Fibroblast of lung (primary cell): ENCODE results near the gene CEBPE. TPM values are rescaled to one million over a fixed set of nuclear protein-coding genes. Genes with fewer than 3 reads are reported as not detected.

Experiments
- DNase-seq, 2 donors: peaks; one replicate each; pipeline versions ENCODE4 v3.0.0 to v3.0.0-alpha.2; 2010; ENCODE audit warnings: low read depth in 2 of 2
- H2AFZ ChIP-seq: 2 replicates; pipeline ENCODE4 v1.5.1; 2012; ENCODE audit warnings: low read length, control low read depth, inconsistent platforms
- H3K27ac ChIP-seq: 2 replicates; pipeline ENCODE4 v1.5.1; 2011; ENCODE audit warnings: low read length, control low read depth; ENCODE audit not compliant: insufficient read depth
- H3K27me3 ChIP-seq: 2 replicates; pipeline ENCODE4 v1.5.1; 2011; ENCODE audit warnings: mild to moderate bottlenecking, low read length; ENCODE audit not compliant: control insufficient read depth, insufficient read depth
- H3K36me3 ChIP-seq: 2 replicates; pipeline ENCODE4 v1.5.1; 2011; ENCODE audit warnings: low read length; ENCODE audit not compliant: control insufficient read depth, insufficient read depth
- H3K4me1 ChIP-seq: 2 replicates; pipeline ENCODE4 v1.5.1; 2011; ENCODE audit warnings: low read length; ENCODE audit not compliant: control insufficient read depth, insufficient read depth; ENCODE audit errors: extremely low read depth
- H3K4me2 ChIP-seq: 2 replicates; pipeline ENCODE4 v1.5.1; 2011; ENCODE audit warnings: low read length, control low read depth; ENCODE audit not compliant: insufficient read depth; ENCODE audit errors: extremely low read depth
- H3K4me3 ChIP-seq, 4 experiments: fragments of 200-600 bp in 1 of 4; sonication (generic) in 1 of 4; replicated peaks in 1 of 4; 2 replicates each; pipeline ENCODE4 v1.5.1; 2011 to 2016; ENCODE audit warnings: low read length in 4 of 4, low read depth in 3 of 4, mild to moderate bottlenecking in 3 of 4, control low read depth in 2 of 4, inconsistent platforms in 1 of 4, mixed read lengths in 1 of 4; ENCODE audit not compliant: insufficient read depth in 1 of 4; ENCODE audit errors: control extremely low read depth in 1 of 4
- H3K79me2 ChIP-seq: 2 replicates; pipeline ENCODE4 v1.5.1; 2012; ENCODE audit warnings: mild to moderate bottlenecking, low read length, inconsistent platforms; ENCODE audit not compliant: control insufficient read depth, insufficient read depth
- H3K9ac ChIP-seq: 2 replicates; pipeline ENCODE4 v1.5.1; 2011; ENCODE audit warnings: mild to moderate bottlenecking, low read length, control low read depth; ENCODE audit not compliant: insufficient read depth
- H3K9me3 ChIP-seq: 2 replicates; pipeline ENCODE4 v1.5.1; 2012; ENCODE audit warnings: low read depth, low read length; ENCODE audit not compliant: control insufficient read depth, insufficient read depth
- H4K20me1 ChIP-seq: 2 replicates; pipeline ENCODE4 v1.5.1; 2011; ENCODE audit warnings: low read length; ENCODE audit not compliant: control insufficient read depth, insufficient read depth; ENCODE audit errors: extremely low read depth
- CTCF ChIP-seq, 2 donors: IDR thresholded peaks in 1 of 2; conservative IDR thresholded peaks in 1 of 2; 1 replicate in 1 of 2; 2 replicates in 1 of 2; pipeline ENCODE4 v1.5.1; 2011 to 2012; ENCODE audit warnings: low read length in 2 of 2, control low read depth in 1 of 2, inconsistent platforms in 1 of 2, low read depth in 1 of 2, mild to moderate bottlenecking in 1 of 2
- EZH2 ChIP-seq: IDR thresholded peaks from 2 replicates; pipeline ENCODE4 v1.5.1; 2012; ENCODE audit warnings: low read length, control low read depth, mild to moderate bottlenecking; ENCODE audit errors: missing control alignments
- polyA plus RNA-seq, 2 donors: library from polyadenylated mRNA; depleted of rRNA in 1 of 2; stranded (reverse) in 1 of 2; unstranded in 1 of 2; fragments of >200 nt; gene quantifications; 2 replicates each; pipeline ENCODE4 v1.2.1, GENCODE V29; 2011 to 2012; ENCODE audit warnings: missing spikeins in 1 of 2
- total RNA-seq: library from RNA; depleted of rRNA; stranded (reverse); fragments of >200 nt; gene quantifications from 2 replicates; pipeline ENCODE4 v1.2.1, GENCODE V29; 2014

Gene CEBPE
- total and polyA plus RNA-seq, 2 donors (not counting 1 experiment from before 2014, with no cell fraction given) = not detected

DNA sequence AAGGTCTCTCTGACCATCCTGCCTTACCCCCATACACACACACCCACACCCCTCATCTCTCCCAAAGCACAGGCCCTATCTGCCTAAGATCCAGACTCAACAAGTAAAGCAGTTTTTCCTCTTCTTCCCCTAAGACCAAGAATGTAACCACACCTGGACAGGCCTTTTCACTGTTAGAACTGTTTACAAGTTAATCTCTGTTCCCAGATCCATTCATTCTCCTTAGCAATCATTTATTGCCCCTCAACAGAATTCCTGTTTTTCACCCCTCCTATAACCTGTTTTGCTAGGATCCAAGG lies 12.4 kb downstream of the CEBPE start:
- TF ChIP-seq EZH2 = no peak
- TF ChIP-seq CTCF (conservative IDR thresholded peaks at IDR 0.05 in 1 of 2, IDR thresholded peaks at IDR 0.05 in 1 of 2; ENCODE audit: low read depth in 1 of 2, low read length in 2 of 2) = no peak
- H3K4me1 ChIP-seq = no peaks in the 10 kb centered on the region
- no peaks in the 10 kb centered on the region for H3K27me3 ChIP-seq
- no peak overlapping the region for H3K27ac ChIP-seq
- no peaks in the 10 kb centered on the region for H3K79me2 ChIP-seq
- no peaks in the 10 kb centered on the region for H3K9me3 ChIP-seq
- no peak overlapping the region for H2AFZ ChIP-seq
- no peak for DNase-seq
- H3K4me3 ChIP-seq = no peak overlapping the region
- no peaks in the 10 kb centered on the region for H3K36me3 ChIP-seq
- no peaks in the 10 kb centered on the region for H4K20me1 ChIP-seq
- H3K9ac ChIP-seq = no peak overlapping the region
- H3K4me2 ChIP-seq = no peak overlapping the region

DNA sequence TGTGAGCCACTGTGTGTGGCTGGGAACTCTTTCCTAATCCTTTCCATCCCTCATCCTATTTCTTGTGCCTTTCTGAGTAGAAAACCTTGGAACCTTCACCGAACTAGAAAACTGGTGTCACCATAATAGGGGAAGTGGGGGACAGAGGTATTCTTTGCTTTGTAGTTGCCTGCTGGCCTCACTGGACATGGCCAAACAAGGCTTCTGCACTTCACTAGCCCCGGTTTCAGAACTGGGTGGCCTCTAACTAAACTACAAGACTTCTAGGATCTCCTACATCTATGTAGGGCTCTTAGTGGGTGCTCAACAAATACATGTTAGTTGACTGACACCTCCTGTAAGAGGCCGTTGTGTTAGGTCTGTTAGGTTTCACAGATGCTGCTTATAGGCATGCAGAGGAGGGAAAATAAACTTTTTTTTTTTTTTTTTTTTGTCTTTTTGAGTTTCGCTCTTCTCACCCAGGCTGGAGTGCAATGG lies 13.7 kb downstream of the CEBPE start:
- Histone ChIP-seq H3K79me2 (no peaks in the 10 kb centered on the region), H3K27me3 (no peaks in the 10 kb centered on the region), H3K4me2 (no peak overlapping the region), H3K36me3 (no peaks in the 10 kb centered on the region), H3K9ac (no peak overlapping the region), H2AFZ (no peak overlapping the region), H3K27ac (no peak overlapping the region), H4K20me1 (no peaks in the 10 kb centered on the region), H3K9me3 (no peaks in the 10 kb centered on the region), H3K4me3 (no peak overlapping the region), H3K4me1 (no peaks in the 10 kb centered on the region)
- TF ChIP-seq CTCF (conservative IDR thresholded peaks at IDR 0.05 in 1 of 2, IDR thresholded peaks at IDR 0.05 in 1 of 2; ENCODE audit: low read depth in 1 of 2, low read length in 2 of 2) (no peak), EZH2 (no peak)
- no peak for DNase-seq

- peak in 1 of 2 donors; percentile 45 for DNase-seq
- Histone ChIP-seq H3K27me3 (no peaks in the 10 kb centered on the region), H3K27ac (no peak within 1 kb of the TSS), H4K20me1 (no peaks in the 10 kb centered on the region), H3K4me3 (no peak within 1 kb of the TSS), H3K79me2 (no peaks in the 10 kb centered on the region), H3K9me3 (no peaks in the 10 kb centered on the region), H2AFZ (peak within 1 kb of the TSS; percentile 9), H3K4me1 (no peaks in the 10 kb centered on the region), H3K36me3 (no peaks in the 10 kb centered on the region), H3K4me2 (peak within 1 kb of the TSS; percentile 21), H3K9ac (no peak within 1 kb of the TSS)
- TF ChIP-seq EZH2 (no peak), CTCF (conservative IDR thresholded peaks at IDR 0.05 in 1 of 2, IDR thresholded peaks at IDR 0.05 in 1 of 2; ENCODE audit: low read depth in 1 of 2, low read length in 2 of 2) (no peak)
Measured at GRCh38 chr14:23104591-23105347, 14.3 kb downstream of the CEBPE start, which contains the start of gene CIROP. TSS of gene CIROP (minus strand) at chr14:23104989. CDS start at chr14:23104920, 69 bp downstream.
